NOMO-1 treated with DMSO at 0.1 percent for 48 hours (cell line): ENCODE results near the gene FGF10.

Experiments used
- DNase-seq: peaks from one replicate; lab custom pipeline; 2025; ENCODE audit not compliant: unreplicated experiment; lab: John Stamatoyannopoulos, UW

The FGF10 gene

DNA sequence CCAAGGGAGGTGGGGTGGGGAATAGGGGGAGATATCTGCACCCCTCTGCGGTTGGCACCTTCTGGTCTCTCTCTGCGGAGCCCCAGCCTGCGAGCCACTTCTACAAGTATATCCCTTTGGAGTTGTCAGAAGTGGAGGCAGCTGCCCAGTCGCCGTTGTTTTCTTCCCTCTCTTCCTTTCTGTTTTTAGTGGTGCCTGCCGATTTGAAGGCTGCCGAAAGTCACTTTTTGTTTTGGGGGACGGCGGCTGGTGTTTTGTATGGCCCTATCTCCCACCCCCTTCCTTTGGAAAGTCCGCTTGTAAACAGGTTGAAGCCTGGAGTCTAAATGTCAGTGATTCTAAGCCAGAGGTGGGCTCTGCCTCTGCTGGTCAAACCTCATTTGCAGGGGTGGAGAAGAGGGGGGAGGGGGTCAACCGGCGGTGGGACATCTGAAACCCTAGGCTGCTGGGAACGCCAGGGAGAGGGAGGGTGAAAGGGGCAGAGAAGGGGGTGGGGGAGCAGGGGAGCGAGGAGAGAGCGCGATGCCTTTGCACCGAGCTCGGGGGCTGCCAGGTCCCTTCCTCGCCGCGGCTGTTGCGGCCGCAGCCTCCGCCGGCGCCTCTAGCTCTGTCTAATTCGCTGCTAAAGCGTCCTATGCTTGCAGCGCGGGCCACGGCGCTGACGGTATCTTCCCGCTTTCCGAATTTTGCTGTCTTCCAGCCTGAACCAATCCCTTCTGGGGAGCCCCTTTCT, at the start of gene FGF10:
Gene FGF10, minus strand, starts transcription at position 331 of the 733 bp plus-strand sequence. CDS start 738 bp downstream, outside the sequence.
- peak; percentile 33 for DNase-seq

DNA sequence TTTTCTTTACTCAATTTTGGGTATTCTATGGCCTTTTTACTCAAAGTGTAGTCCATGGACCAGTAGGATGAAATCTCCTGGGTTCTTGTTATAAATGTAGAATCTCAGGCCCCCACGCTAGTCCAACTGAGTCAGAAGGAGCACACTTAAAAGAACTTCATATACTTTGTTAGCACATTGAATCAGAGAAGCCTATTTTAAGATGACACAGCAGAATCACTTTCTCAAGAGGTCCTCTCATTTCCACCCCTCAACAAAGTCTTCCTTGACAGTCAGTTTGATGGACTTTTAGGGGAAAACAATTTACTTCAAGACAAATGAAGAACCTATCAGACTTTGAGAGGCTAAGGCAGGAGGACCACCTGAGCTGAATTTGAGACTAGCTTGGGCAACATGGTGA, 37.7 kb upstream of the FGF10 start:
- no peak for DNase-seq

DNA sequence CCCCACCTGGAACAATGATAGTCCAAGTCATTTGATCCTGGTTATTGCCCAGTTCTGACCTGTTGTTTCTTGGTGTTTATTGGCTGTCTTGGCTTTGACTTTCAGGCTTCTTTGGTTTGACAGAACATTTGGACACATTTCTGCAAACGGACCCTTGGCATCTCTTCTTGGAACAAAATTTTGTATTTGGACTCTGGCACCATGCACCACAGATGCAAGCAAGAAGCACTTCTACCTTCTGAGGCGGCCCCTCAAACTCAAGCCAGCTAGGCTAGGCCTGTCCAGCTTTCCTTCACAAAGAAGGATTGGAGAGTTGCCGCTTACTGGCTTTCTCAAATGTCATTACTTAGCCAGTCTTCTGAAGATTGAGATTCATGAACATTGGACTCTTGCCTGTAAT, 23.1 kb upstream of the FGF10 start:
- DNase-seq: no peak

DNA sequence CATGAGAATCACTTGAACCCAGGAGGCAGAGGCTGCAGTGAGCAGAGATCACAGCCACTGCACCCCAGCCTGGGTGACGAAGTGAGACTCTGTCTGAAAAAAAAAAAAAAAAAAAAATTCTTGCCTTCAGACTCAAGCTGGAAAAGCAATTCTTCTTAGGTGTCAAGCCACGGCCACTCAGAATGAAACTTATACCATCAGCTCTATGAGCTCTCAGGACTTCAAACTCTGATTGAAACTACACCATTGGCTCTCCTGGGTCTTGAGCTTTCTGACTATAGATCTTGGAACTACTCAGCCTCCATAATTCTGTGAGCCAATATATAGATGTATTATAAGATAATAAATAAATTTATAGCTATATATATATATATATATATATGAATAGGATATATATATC, 12.9 kb upstream of the FGF10 start:
- no peak for DNase-seq

DNA sequence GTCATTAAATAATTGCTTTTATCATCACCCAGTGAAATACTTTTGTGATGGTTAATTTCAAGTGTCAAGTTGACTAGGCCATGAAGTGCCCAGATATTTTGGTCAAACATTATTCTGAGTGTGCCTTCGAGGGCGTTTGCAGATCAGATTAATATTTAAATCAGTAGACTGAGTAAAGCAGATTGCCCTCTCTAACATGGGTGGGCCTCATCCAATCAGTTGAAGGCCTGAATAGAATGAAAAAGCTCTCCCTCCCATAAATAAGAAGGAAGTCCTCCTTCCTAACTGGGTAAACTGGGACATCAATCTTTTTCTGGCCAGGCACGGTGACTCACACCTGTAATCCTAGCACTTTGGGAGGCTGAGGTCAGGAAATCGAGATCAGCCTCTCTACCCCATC, 12.4 kb upstream of the FGF10 start:
- no peak for DNase-seq

DNA sequence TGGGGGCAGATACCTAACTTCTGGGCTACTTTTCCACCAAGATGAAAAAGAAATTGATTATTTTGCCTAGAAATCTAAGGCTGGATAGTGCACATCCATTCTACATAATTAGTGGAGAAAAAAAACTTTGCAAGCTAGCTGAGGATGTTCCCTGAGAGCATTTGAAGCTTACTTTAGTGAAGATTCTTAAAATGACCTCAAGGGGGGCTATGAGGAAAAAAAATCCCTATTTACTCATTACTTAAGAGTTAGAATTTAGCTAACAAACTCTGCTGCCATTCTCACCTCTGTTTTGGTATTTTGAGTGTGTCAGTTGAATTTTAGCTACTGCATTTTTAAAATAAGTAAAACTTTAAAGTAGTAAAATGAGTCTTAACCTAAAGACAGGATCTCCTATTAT, 9.2 kb upstream of the FGF10 start:
- DNase-seq: no peak

DNA sequence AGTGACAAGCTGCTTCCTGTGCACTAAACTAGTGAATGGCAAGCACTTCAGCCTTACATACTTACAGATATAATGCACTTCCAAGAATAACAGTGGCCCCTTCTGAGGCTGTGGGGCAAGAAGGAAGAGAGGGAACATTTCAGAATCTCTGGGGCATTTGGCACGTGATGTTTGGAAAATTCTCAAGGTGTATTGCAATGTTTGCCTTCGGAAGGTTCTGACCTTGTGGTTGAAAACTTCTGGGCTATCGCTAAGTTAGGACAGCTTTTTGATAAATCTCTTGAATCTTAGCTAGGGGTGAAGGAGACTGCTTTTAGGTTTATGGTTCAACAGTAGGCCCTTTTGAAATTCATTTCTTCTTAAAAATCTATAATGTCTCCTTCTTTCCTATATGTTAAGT, 7.1 kb upstream of the FGF10 start:
- DNase-seq: no peak

DNA sequence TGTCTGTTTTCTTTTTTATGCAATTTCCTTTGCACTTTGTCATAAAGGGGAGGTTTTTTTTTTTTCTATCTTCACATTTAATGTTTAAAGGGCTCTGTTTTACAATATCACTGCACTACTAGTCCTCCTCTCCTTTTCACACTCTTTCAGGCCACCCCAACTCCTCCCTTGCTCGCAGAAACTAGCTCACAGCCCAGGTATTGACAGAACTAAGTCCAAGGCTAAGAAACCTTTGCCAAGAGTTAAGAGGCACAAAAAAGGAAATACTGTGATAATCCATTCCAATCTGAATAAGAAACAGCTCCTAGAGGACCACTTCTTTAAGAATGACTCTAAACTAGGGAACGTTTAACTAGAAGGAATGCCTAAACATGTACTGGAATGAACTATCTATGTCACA, 1.1 kb upstream of the FGF10 start:
- DNase-seq: no peak

DNA sequence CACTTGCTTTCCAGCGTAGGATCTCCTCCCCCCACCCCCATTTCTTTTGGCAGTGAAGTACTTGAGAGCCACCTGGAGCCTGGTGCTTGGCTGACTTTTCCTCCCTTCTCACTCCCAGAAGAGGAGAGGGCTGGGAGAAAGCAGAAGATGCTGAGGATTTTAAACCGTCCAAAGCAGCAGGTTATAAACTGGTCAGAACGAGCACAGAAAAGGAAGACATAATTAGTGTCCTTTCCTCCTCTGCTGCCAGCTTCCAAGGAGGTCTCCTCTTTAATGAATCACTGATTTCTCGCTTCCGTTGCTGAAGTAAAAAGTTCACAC, 563 bp upstream of the FGF10 start:
- DNase-seq: no peak

DNA sequence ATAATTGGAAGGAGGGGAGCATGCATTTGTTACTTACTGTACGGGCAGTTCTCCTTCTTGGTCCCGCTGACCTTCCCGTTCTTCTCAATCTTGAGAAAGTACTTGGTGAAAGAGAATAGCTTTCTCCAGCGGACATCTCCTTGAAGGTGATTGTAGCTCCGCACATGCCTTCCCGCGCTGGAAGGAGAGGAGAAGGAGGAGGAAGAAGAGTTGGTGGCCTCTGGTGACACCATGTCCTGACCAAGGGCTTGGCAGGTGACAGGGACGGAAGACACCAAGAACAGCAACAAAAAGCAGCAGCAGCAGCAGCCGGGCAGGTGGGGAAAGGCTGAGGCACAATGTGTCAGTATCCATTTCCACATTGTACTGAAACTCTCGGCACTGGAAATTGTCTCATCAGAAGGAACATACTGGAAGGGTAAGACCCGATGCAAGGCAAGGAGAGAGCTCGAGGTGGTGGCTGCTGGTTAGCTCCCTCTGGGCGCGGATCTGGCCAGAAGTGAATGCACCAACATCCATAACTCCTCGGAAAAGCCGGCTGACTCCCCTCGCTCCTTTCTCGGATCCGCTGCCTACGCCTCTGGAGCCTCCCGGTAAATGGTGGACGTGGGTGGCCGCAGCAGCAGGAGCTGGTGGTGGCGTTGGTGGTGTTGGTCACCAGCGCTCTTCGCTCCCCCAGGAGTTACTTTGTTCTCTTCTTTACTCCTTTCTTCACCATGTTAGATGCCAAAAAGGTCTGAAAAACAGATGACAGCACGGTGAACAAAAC, 715 bp downstream of the FGF10 start:
- no peak for DNase-seq

DNA sequence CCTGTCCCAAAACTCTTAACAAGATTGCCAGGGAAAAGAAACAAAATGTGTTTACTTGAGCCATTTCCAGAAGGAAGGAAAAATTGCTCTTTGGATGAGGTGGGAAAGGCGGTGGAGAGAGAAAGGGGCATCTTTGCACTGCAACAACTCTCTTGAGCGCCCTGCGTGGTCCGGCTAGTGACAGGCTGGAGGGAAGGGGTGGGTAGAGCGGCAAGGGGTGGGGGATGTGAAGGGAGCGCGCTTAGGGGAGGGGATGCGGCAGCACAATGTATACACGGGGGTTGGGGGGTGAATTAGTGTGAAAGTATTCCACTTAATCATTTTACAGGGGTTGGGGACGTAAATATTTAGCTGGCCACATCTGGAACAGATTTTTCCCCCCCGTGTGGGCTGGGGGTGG, 1.3 kb downstream of the FGF10 start:
- DNase-seq: no peak

DNA sequence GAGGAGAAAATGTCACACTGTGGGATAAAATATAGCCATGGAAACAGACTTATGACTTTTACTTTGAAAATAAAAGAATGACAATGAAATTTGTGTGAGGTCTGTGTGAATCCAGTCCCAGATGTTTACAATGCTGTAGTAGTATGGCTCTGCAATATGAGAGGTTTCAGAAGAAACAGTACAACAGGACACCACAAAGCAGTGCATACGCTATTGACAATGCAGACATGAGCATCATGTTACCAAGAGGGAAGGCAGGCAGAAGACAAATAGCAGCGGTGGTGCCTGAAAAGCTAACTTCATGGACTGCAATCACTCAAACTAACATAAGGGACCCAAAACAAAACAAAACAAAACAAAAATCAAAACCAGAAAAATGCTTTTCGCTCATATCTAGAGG, 1.8 kb downstream of the FGF10 start:
- DNase-seq: no peak

DNA sequence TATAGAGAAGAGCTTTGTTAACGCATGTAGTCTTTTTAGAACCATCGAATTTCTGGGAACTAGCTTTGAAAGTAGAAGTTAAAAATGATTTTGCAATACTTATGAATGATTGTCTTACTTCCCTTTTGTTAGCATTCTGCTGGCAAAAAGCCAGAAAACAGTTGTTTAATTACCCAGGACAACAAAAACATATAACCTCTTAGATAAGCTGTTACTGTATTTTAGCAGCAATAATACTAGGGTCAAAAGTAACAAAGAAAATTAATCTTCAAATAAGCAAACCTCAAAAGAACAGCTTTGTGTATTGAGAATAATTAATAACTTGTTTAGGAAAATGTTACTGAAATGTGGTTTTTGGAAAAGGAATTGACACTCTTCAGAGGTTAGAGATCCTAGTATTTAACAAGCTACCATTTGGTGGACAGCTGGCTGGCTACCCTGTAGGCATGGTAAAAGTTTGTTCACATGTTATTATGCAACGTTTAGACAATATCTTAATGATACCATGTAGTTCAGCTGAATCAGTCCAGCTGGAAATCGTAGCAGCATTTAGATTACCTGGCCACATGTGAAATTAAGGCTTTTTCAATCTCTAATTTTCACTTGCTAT, 3.8 kb downstream of the FGF10 start:
- peak; percentile 90 for DNase-seq

DNA sequence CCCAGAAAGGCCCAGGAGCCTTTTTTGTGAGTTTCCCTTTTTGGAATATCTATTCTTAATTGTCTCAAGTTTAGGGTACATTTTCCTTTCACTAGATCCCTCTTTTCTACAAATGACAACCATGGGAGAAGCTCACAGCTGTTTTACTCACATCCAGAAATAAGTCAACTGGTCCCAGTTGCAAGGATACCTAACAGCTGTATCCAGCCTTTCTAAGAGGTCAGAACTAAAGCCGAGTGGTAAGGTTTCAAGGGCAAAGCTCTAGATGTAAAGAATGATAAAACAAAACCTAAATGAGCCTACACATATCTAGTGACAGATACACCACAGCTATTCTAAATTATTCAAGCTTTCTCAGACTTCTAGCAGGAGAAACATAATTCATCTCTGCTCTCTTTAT, 4.4 kb downstream of the FGF10 start:
- no peak for DNase-seq

DNA sequence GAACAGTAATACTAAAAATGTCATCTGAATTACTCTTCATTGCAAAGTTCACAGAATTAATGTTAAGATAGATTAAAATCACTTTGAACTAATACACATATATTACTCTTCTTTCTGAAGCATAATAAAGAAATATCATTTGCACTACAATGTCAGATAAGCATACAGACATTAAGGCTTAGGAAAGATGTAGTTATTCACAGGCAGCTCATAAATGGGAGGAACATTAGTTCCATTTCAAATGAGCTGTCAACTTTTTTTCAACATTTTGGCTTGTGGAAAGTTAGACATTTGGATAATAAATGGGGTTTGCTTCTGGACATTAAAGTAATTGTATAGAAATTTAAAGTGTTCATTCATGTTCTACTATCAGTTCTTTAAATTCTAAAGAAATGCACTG, 6.3 kb downstream of the FGF10 start:
- no peak for DNase-seq

DNA sequence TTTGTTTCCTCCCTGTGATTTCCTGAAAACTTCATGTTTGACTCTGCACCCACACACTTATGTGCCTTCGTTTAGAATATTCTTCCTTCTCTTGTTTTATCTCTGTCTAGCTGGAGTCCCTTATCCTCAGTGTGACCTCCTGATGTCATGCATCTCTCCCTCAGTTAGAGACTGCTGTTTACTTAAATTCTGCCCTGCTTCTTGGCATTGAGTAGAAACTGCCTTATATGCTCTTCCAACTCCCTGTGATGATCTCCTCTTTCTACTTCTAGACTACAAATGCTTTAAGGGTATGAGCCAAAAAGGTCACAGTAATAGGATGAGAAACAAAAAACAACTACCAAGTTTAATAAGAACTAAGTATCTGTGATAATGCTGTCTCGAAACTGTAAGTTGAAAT, 12.2 kb downstream of the FGF10 start:
- no peak for DNase-seq

DNA sequence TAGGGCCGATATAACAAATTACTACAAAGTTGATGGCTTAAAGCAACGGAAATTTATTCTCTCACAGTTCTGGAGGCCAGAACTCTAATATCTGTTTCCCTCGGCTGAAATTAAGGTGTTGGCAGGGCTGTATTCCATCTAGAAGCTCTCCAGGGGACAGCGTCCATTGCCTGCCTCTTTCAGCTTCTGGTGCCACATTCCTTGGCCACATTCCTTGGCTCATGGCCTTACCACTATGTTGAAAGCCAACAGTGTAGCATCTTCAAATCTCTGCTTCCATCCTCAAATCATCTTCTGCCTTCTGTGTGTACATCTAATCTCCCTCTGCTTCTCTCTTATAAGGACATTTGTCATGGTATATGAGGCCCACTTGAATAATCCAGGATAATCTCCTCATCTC, 17.2 kb downstream of the FGF10 start:
- no peak for DNase-seq

DNA sequence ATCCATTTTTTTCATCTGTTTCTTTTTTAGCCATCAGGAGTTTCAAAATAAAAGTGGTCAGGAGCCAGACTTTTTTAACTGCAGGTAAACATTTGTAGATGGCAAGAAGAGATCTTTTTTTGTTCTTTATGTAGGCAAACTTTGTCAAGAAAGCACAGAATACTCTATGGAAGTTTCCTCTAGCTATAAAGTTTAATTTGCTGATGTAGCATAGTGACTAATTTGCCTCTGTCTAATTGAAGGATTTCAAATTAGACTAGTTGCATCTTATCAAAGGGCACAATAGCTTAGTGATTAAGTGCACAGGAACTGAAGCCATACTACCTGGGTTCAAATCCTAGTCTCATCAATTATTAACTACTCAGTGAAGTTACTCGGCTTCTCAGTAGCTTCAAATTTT, 22.0 kb downstream of the FGF10 start:
- DNase-seq: no peak

DNA sequence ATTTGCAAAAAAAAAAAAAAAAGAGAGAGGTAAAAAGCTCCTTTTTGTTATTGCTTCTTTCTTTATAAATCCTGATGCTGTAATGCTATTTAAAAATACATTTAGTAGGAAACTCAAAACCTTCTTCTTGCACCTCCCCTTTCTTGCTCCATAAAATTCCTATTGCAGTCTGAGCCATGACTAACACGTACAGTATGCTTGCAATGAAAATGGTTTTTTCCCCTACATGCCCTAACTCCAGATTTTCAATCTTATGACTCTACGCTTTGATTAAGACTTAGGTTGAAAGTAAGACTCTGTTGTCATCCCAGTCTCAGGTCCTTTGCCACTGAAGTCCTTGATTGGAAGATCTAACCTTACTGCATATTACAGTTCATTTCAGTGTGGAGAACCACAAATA, 23.9 kb downstream of the FGF10 start:
- no peak for DNase-seq

DNA sequence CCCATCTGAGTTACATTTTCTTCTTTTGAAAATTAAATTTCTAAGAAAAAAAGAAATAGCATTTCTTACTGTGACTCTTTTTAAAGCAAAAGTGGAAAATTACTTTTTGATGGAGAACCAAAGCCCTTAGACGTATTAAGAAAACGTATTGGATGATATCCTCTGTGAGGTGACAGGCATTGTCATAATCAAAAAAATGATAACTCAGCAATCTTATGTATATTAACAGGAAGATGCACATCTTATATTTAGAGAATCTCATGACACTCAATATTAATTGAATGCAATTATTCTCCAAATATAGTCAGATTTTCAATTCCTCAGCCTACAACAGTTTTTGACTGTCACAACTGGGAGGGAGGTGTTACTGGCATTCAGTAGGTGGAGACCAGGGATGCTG, 25.1 kb downstream of the FGF10 start:
- DNase-seq: no peak

DNA sequence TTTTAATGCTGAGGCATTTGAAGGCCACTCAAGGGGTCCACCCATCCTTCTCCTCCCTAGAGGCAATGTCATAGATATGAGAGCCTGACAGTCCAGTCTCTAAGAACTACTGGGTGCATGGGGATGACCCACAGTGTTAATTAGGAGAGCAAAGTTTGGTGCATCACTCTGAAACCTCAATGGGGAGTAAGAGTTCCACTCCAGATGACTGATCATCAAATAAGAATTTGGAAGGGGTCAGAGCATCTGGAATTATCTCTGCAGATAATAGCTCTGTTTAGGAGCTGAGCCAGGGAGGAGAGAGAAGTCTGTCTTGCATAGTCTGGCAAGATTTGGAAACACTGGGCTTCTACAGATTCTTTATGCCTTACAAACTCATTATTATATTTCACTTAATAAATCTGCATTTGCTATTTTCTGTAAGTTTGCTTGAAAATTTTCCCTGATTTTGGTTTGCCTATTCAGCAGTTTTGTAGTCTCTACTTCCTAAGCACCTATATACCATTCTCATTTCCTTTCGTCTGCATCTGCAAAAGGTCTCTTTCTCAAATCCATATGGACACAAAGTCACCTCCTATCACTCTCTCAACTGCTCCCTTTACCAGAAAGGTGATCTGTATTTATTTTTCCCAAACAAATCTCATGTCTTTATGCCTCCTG, 27.7 kb downstream of the FGF10 start:
- DNase-seq: no peak

DNA sequence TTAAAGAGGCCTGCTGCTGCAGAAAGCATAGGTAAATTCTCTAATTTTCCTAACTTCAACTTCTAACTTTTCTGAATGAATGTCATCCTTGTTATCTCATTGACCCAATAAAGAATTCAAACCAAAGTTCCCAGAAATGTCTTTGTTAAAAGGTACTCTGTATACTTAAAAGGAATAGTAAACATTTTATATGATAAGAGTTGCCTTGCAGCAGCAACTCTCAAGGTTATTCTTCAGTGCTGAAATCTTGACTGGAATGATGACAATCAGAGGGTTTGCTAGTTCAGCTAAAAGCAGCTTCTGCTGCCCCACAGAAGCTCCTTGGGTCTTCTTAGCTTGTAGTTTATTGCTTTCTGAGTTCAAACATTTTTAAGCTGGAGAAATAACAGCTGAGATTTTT, 28.3 kb downstream of the FGF10 start:
- DNase-seq: no peak
